Brain pericyte (primary cell): ENCODE data around the gene TRDN.

Source experiments
- DNase-seq: peaks from one replicate; pipeline ENCODE4 v3.0.0-alpha.2; 2012; ENCODE audit warnings: low read depth, low spot score

TRDN gene

GRCh38 chr6:123636782-123637181, at the start of gene TRDN:
TRDN (minus strand) TSS chr6:123636950; CDS start chr6:123636775, 175 bp downstream.
- DNase-seq = no peak

DNA sequence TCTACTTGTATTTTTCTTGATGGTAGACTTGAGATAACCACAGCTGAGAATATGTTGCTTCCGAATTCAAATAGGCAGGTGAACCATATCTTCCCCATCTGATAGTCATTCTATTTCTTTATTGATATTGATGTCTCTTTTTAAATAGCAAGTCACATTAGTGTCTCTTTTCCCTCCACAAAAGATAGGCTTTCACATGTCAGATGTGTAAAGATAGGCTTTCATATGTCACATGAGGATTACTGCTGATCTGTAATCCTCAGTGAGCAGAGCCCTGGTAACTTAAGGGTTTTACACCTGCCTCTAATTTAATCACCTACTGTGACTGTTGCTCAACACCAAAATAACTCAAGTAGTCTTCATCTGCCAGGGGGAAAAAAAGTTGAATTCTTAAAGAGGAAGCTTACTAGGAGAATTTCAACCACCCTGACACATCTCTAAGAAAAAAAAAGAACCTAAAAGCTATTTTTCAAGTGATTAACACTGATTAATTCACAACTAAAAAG, 45.3 kb upstream of the TRDN start:
- DNase-seq = no peak

- no peak for DNase-seq
These were observed 41.1 kb upstream of the TRDN start for GRCh38 chr6:123677897-123678296.

- no peak for DNase-seq
These were observed 40.0 kb upstream of the TRDN start for GRCh38 chr6:123676793-123677192.

DNA sequence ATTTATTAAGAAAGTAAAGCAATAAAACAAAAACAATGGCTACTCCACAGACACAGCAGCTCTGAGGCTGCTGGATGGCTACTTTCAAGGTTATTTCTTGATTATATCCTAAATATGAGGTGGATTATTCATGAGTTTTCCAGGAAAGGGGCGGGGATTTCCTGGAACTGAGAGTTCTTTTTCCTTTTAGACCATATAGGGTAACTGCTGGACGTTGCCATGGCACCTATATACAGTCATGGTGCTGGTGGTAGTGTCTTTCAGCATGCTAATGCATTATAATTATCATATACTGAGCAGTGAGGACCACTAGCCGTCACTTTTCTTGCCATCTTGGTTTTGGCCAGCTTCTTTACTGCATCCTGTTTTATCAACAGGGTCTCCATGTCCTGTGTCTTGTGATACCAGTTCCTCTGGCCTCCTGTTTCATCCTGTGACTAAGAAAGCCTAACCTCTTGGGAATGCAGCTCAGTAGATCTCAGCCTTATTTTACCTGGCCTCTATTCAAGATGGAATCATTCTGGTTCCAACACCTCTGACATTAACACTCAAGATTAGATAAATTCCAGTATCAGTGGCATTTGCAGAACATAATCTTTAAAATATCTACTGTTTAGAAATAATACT, 32.3 kb upstream of the TRDN start:
- DNase-seq = no peak

GRCh38 chr6:123668063-123668462, 31.3 kb upstream of the TRDN start:
- DNase-seq = no peak

DNA sequence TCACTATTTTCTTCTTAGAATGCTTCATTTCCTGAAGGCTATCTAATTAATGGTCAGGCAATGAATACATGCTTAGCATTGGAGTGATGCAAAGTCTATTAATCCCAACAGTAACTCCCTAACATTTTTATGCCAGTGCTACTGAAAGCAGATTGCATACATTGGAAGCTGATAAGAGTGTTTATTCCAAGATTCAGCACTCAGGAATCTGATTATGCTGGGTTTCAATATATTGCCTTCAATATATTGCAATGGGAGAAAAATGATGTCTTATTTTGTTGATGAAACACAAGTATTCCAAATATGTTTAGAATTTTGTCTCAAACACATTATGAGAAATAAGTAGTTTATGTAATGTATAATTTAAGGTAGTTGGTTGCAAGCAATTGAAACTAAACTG, 26.7 kb upstream of the TRDN start:
- DNase-seq = no peak

GRCh38 chr6:123662757-123663156, 26.0 kb upstream of the TRDN start:
- no peak for DNase-seq

DNA sequence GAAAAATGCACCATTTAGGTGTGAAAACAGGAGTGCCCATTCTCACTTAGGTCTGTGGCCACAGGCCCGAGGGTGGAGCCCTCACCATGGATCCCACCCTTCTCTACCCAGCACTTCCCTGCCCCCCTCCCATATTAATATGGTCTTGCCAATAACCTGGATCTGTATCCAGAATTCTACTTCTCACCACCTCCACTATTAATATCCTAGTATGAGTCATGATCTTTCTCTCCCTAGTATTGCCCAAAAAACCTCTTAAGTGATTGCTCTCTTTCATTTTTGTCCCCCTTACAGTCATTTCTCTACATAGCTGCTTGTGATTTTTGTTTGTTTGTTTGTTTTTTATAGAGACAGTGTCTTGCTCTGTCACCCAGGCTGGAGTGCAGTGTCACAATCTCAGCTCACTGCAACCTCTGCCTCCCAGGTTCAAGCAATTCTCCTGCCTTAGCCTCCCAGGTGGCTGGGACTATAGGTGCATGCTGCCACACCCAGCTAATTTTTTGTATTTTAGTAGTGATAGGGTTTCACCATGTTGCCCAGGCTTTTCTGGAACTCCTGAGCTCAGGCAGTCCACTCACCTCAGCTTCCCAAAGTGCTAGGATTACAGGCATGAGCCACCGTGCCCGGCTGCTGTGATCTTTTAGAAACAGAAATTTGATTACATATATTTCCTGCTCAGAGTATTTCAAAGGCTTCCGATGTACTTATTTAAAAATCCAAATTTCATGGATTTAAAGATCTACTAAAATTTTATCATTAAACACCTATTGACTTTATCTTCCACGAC, 24.5 kb upstream of the TRDN start:
- DNase-seq = no peak

GRCh38 chr6:123659960-123660748, 23.4 kb upstream of the TRDN start:
- no peak for DNase-seq

DNA sequence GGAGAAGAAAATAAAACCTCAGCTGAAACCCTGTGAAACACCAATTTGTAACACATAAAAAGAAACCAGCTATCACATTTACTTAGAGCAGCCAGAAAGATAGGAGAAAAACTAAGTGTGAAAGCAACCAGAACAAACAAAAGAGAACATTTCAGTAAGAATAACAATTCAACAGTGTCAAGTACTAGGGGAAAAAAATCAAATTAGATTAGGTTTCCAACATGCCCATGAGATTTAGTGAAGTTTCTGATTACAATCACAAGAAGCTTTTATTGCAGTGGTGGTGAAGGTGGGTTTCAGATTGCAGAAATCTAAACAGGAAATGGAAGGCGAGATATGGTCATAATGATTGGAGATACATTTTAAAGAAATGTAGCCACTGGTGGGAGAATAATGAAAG, 22.1 kb upstream of the TRDN start:
- no peak for DNase-seq

DNA sequence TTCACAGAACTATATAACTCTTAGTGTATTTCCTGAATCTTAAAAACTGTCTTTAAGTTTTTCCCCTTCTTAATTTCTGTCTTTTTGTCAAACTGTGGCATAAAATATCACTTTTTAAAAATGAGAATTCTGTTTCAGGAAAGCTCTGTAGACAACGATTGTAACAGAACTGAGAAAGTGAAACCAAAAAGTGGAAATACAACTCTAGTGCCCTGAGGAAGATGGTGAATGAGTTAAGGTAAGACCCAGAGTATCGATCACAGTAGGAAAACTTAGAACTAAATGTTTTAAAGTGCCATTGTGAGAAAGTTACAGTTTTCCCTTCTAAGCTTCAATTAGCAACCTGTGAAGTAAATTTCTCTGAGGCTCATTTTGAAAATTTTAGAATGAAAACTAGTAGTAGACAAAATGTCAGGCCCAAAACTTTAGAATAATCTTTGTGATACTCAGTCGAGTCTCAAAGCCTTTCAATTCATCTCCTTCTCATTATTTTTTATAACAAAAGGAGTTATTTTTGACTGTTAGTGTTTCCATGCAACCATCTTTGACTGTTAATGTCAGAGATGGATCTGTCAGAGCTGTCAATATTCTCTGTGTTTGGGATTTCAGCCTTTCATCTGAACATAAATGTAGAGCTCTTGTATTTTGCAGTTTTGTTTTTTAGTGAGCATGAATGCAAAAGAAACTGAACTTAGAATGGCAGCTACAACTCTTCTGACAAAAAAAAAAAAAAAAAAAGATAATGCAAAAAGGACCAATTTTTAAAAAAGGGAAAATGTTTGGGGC, 19.0 kb upstream of the TRDN start:
- no peak for DNase-seq

DNA sequence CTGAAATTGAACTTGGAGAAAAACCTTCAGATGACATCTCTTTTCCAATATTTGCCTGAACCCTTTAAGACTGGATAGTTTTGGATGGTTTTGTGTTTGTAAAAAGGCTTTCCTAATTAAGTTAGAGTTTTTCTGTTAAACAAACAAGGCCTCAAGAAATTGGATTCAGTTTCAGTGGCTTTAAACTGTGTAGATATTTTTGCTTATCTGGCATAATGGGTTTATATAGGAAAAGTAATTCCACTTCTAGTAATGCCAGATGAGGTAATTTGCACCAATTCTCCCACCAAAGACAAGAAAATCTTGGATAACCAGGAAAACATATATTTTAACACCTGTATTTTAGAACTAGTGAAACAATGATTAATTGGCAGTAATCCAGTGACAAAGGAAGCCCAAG, 12.0 kb upstream of the TRDN start:
- no peak for DNase-seq

DNA sequence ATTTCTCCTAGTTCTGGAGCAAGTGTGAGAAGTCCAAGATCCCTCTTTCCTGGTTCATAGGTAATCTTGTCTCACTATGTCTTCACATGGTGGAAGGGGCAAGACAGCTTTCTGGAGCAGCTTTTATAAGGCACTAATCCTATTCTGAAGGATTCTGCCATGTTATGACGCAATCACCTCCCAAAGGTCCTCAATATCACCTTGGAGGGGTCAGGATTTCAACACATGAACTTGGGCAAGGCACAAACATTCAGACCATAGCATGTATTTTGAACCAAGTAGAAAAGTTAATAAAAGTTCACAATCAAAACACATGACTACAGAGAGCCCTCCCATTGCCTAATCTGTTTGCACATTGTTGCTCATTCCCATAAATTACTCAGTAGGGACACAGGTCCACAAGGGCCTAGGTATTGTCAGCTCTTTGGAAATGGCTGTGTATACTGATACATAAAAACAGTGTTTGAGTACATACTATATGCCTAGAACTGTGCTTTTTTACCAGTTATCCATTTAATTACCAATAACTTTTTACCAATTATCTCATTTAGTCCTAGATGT, 11.3 kb upstream of the TRDN start:
- DNase-seq = no peak

GRCh38 chr6:123641497-123641896, 4.7 kb upstream of the TRDN start:
- DNase-seq = no peak

DNA sequence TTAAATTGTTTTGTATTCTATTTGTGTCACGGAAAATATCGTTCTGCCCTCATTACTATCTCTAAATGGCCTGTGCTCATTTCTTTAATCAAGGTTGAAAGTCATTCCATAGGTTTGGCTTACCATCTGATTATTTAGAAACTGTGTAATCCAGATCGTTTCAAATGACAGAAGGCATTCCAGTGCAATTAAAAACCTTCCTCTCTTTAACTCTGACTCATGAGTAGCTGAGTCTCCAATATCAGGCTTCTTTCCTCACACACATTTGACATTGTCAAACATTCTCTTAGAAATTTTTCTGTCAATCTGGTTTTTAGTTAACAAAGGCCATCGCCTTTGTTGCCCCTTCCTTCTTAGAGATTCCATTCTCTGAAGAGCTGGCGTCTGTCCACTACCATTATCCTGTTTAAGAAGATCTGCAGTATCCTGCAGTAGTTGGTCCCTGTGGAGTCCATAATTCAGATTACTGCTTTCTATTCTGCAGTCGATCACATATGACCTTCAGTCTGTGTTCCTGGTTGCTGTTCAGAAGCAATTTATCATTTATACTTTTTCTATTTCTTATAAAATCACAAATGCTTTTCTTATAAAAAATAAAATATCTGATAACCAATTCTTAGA, 3.9 kb upstream of the TRDN start:
- DNase-seq = no peak

GRCh38 chr6:123638865-123639264, 2.1 kb upstream of the TRDN start:
- DNase-seq = no peak

- DNase-seq = no peak
These were observed 468 bp downstream of the TRDN start for GRCh38 chr6:123636282-123636681.

DNA sequence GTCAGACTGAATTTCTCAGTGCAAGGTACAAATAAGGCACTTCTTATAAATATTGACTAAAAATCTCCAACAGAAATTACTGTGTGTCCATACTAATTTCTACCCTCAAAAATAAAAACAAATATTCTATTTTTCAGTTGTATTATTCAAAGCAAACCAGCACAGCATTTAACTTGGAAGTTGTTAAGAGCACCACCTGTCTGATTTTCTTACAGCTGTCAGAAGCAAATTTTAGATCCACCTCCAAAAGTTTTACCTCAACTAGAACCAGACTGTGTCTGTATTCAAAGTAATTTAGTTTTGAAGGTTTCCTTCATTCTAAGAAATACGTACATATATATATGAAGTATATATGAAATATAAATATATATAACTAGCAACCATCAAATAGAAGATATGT, 1.2 kb downstream of the TRDN start:
- no peak for DNase-seq

DNA sequence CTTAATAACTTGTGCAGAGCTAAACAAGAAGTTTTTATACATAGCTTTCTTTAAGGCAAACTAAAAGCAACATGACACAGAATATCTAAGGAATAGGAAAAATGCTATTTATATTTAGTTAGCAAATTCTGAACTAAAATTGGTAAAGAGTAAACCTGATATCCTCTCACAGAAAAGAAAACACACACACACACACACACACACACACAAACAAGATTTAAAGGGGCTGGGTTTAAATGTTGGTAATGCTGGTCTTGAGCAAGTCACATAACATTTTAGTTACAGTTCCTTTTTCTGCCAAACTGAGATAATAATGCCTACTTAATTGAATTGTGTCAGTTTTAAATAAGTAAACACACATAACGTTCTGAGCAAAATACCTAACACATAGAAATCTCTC, 1.6 kb downstream of the TRDN start:
- DNase-seq = no peak

DNA sequence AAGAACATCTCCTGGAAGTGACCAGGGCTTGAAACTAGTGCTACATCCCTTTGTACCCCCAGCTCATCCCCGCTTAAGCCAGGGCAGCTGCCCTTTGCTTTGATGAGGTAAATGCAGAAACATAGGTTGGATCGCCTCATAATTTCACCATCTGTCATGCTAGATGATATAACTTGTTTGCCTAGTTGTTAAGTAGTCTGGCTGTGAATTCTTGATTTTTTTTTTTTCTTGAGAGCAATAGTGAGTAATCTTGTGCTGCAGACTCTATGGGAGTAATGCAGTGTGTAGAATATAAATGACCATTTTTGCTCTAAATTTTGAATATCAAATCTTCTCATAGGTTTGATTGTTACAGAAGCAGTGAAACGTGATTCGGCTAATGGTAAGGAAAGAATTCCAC, 4.1 kb downstream of the TRDN start:
- DNase-seq = no peak
